Measurements from ENCODE around the gene PPM1A.

Gene PPM1A

GRCh38 chr14:60276347-60276746 lies 27.3 kb downstream of the PPM1A start:
- TF ChIP-seq CTCF (IDR thresholded peaks at IDR 0.05; ENCODE audit: insufficient read depth, low read depth, low read length, missing control alignments), result no peak
- H3K4me3 ChIP-seq (ENCODE audit: low read length), result no peak overlapping the region
- DNase-seq (ENCODE audit: low read depth), result no peak

- TF ChIP-seq CTCF (IDR thresholded peaks at IDR 0.05; ENCODE audit: insufficient read depth, low read depth, low read length, missing control alignments), result no peak
- H3K4me3 ChIP-seq (ENCODE audit: low read length), result no peak overlapping the region
These were observed 28.7 kb downstream of the PPM1A start for GRCh38 chr14:60277605-60278190.

GRCh38 chr14:60278350-60278749 lies 29.3 kb downstream of the PPM1A start:
- H3K4me3 ChIP-seq (ENCODE audit: low read length), result no peak overlapping the region
- DNase-seq (ENCODE audit: low read depth), result no peak
- no peak for TF ChIP-seq CTCF (IDR thresholded peaks at IDR 0.05; ENCODE audit: insufficient read depth, low read depth, low read length, missing control alignments)

More at GRCh38 chr14:60277605-60278190, 28.7 kb downstream of the PPM1A start:
- DNase-seq (ENCODE audit: low read depth), result no peak

- TF ChIP-seq CTCF (IDR thresholded peaks at IDR 0.05; ENCODE audit: insufficient read depth, low read depth, low read length, missing control alignments), result no peak
- H3K4me3 ChIP-seq (ENCODE audit: low read length), result no peak overlapping the region
- no peak for DNase-seq (ENCODE audit: low read depth)
These were observed 38.4 kb downstream of the PPM1A start for GRCh38 chr14:60287452-60287851.

- TF ChIP-seq CTCF (IDR thresholded peaks at IDR 0.05; ENCODE audit: insufficient read depth, low read depth, low read length, missing control alignments), result no peak
- DNase-seq (ENCODE audit: low read depth), result no peak
- H3K4me3 ChIP-seq (ENCODE audit: low read length), result no peak overlapping the region
These were observed 39.3 kb downstream of the PPM1A start for GRCh38 chr14:60288279-60288678.

- no peak overlapping the region for H3K4me3 ChIP-seq (ENCODE audit: low read length)
- DNase-seq (ENCODE audit: low read depth), result no peak
- TF ChIP-seq CTCF (IDR thresholded peaks at IDR 0.05; ENCODE audit: insufficient read depth, low read depth, low read length, missing control alignments), result no peak
These were observed 45.5 kb downstream of the PPM1A start for GRCh38 chr14:60294411-60295069.

GRCh38 chr14:60300019-60300418 lies 51.0 kb downstream of the PPM1A start:
- no peak for DNase-seq (ENCODE audit: low read depth)
- no peak for TF ChIP-seq CTCF (IDR thresholded peaks at IDR 0.05; ENCODE audit: insufficient read depth, low read depth, low read length, missing control alignments)
- no peak overlapping the region for H3K4me3 ChIP-seq (ENCODE audit: low read length)
